HG03378 (cell line): ENCODE data around the gene SH3RF3.

Experiments used
- ATAC-seq: cut with Tn5 transposase; IDR thresholded peaks from one replicate; pipeline ENCODE4 v1.9.1; 2021; ENCODE audit warnings: mild to moderate bottlenecking, moderate library complexity; ENCODE audit not compliant: unreplicated experiment

SH3RF3 gene

DNA sequence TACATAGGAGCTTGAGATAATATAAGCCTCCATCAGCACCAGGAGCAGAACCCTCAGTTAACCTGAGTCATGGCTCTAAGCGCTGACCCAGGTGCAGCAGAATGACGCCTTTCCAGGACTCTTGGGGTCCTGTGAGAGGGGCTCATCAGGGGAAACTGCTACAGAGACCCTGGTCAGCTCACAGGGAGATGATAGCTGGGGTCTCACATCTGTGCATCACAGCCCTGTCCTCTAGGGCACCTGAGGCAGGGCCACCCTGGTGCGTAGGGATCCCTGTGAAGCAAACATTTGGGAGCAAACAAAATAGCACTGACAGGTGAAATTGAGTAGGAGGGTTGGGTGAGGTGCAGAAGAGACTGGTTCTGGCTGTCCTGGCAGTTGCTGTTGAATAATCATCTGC lies 219.2 kb downstream of the SH3RF3 start:
- no peak for ATAC-seq

DNA sequence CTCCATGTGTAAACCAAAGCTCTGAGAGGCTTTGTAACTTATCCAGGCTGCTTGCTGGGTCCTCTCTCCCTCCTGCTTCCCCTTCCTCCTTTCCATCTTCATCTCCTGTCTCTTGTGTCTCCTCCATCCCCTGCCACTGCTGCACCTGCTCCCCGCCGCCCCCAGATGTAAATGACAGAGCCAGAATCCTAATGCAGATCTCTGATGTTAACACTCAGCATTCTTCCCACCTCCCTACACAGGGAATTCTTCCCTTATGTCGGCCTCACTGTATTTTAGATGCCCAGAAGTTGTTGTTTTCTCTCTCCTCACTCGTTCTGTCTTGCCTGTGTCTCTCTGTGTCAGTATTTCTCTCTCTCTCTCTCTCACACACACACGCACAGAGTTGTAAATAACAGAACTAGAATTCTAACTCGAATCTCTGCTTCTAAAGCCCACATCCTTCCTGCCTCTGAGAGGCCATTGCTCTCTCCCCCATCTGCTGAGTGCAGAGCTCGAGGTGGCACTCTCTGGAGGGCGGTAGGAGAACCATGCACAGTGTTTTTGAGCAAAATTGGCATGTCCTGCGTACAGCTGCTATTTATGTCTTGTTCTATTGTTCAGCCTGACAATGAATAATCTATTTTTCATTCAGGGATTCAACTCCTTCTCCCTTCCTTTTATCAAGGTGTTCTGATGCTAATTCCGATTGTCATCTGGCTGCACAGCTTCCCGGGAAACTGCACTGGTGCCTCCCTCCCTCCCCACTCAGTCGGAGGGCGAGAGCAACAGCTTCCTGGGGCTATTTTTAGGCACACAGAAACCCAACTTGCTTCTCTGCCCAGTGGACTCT lies 219.9 kb downstream of the SH3RF3 start:
- ATAC-seq = peak; percentile 82

DNA sequence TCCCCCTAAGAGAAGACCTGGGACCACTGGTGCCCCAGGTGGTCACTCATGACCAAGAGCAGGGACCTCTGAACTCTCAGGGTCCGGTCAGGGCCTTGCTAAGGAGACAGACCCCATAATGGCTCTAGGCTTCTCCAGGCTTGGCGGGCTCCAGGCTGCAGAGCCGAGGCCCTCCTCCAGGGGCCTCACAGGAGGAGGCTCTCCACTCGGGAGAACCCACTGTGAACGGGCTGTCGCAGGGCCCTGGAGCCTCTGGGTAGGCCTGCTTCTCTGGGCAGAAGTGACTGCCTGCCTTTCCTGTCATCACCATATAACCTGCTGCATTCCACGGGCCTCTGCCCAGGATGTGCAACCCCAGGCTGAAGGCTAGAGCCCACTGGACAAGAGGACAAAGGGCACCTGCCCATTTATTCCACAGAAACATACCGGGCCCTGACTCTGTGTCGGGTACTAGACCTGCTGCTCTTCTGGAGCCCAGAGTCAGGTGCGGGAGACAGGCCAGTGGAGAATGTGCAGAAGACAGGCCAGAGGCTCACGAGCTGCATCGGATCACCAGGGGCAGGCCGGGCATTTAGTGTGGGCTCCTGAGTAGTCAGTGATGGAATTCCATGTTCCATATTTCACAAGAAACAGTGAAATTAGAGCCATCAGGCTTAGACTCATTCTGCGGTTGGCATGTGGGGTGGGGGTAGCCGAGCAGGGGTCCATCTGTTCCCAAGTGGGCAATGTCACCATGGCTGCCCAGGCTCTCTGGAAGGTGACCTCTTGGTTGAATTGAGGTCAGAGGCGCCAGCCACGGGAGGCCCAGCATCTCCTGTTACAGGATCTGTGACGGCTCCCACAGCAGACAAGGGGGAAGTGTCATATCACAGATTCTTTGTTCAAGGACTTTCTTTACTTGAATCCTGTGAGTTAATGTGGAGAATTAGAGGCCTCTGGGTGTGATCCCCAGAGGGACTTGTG lies 220.8 kb downstream of the SH3RF3 start:
- no peak for ATAC-seq

- ATAC-seq = no peak
Observed at GRCh38 chr2:109350526-109350925, 221.5 kb downstream of the SH3RF3 start.

- ATAC-seq = no peak
Observed at GRCh38 chr2:109351164-109351756, 222.3 kb downstream of the SH3RF3 start.

- no peak for ATAC-seq
Observed at GRCh38 chr2:109352056-109352897, 223.3 kb downstream of the SH3RF3 start.

GRCh38 chr2:109352898-109353689 lies 224.1 kb downstream of the SH3RF3 start:
- no peak for ATAC-seq

GRCh38 chr2:109353806-109354745 lies 225.1 kb downstream of the SH3RF3 start:
- no peak for ATAC-seq

DNA sequence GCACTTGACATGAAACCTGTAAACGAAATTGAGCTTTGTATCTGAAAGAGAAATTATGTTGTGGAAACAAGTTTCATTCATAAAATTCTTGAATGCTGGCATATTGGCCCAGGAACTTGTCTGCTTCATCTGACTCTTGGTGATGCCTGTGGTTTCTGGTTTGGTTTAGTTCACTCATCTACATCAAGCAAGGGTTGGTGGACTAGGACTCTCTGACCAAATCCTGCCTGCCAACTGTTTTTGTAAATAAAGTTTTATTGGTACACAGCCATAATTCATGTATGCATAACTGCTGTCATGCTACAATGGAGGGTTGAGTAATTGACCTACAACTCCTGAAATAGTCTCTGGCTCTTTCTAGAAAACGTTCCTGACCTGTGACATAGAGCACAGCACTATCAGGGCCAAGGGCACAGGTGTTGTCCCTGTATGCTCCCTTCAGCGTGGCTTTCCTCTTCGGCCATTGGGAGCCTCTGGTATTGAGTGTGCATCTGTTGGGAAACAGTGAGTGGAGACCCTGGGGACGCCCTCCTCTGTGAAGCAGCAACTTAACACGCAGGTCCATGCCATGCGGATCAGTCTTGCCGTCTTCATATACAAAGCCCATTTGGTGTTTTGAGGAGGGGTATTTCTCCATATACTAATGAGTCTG lies 226.3 kb downstream of the SH3RF3 start:
- ATAC-seq = no peak

DNA sequence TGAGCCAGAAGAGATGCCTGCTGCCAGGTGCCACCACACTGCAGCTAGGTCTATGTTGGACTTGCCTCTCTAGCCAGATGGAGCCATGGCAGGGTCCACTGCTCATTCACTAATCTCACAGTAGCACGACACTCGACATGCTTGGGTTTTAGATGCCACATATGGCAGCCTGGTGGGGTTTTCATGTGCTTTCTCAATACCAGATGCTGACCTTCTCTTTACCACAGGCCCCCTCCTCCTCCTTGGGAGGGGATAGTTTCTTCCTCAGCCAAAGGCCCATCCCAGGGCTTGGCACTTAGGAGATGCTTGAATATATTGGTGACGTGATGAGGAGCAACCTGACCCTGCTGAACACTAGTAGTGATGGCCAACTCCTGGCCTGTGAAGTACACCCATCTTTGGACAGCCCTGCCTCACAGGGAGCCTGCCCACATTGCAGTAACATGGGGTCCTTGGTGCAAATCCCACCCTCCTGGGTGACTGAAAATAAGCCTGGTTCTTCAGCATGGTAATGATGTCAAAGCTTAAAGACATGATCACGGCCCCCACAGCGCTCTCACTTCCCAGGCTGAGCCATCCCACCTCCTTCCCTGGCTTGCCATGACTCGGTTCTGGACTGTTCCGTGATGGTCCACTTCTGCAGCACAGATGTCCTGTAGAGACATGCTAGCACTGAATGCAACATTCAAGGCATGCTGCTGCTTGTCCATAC lies 227.5 kb downstream of the SH3RF3 start:
- ATAC-seq = no peak

DNA sequence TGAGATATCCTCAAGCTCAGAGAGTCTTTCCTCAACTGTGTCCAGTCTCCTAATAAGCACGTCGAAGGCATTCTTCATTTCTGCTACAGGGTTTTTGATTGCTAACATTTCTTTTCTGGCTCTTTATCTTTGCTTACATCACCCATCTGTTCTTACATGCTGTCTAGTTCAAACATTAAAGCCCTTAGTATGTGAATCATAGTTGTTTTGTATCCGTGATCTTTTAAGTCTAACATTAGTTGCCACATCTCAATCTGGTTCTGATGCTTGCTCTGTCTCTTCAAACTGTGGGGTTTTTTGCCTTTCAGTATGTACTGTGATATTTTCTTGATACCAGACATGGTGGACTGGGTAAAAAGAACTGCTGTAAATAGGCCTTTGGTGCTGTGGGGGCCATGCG lies 235.2 kb downstream of the SH3RF3 start:
- no peak for ATAC-seq

DNA sequence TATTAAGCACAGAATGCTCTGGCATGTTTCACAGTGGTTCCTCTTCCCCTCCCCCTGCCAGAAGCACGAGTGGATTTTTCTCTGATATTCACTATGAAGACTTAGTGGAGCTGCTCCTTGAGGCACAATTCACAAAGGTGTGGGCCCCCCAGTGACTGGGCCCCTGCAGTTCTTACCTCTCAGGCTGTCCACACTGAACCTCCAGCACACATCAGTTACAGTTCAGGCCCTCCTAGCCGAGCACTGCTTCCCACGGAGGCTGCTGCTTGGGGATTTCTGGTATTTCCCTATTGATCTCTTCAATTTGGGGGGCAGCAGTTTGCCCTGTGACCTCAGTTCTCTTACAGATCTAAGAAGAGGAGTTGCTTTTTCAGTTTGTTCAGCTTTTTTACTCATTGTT lies 236.1 kb downstream of the SH3RF3 start:
- ATAC-seq = no peak

- no peak for ATAC-seq
Observed at GRCh38 chr2:109367683-109368082, 238.7 kb downstream of the SH3RF3 start.

DNA sequence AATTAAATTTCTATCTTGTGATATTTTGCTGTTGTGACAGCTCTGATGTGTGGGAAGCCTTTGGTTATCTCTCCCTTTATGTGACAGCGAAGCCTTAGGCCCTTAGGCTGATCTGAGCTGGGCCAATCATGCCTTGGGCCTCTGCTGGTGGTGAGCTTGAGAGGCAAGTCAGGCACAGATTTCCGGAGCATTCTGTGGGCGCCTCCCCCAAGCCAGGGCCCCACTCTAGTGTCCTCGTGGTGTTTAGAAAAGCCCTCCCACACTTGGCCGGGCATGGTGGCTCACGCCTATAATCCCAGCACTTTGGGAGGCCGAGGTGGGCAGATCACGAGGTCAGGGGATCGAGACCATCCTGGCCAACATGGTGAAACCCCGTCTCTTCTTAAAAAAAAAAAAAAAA lies 239.8 kb downstream of the SH3RF3 start:
- no peak for ATAC-seq

DNA sequence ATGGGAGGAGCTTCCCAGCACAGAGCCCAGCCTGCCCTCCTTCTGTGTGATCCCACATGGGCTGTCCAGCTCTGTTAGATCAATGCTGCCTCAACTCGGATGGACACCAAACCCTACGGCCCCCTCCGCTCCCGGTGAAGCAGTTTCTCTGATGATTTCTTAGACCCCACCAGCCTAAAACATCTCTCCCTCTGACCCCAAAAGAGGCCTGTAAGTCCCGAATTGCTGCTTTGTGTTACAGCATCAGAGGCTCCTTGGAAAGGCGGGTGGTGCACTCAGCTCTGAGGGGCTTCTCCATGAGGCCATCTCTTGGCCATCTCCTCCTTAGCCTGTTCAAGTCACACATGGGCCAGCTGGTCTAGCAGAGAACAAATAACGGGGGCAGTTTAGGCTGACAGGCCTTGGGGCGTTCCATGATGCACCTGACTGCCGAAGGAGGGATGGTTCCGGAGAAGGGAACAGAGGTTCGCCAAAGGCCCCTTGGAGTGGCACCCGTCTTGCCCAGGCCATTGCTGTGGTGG lies 240.7 kb downstream of the SH3RF3 start:
- ATAC-seq = no peak

- ATAC-seq = no peak
Observed at GRCh38 chr2:109370399-109371035, 241.5 kb downstream of the SH3RF3 start.
